ENCODE data around the gene VPS45.

VPS45 gene, protein sequence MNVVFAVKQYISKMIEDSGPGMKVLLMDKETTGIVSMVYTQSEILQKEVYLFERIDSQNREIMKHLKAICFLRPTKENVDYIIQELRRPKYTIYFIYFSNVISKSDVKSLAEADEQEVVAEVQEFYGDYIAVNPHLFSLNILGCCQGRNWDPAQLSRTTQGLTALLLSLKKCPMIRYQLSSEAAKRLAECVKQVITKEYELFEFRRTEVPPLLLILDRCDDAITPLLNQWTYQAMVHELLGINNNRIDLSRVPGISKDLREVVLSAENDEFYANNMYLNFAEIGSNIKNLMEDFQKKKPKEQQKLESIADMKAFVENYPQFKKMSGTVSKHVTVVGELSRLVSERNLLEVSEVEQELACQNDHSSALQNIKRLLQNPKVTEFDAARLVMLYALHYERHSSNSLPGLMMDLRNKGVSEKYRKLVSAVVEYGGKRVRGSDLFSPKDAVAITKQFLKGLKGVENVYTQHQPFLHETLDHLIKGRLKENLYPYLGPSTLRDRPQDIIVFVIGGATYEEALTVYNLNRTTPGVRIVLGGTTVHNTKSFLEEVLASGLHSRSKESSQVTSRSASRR

GRCh38 chr1:150067184-150068108, at the start of gene VPS45:
TSS of gene VPS45 (plus strand) at chr1:150067776. CDS start at chr1:150067858, 82 bp downstream.
- no peaks in the 10 kb centered on the region for H3K36me3 ChIP-seq (replicated peaks)
- peak within 1 kb of the TSS; percentile 90 for H3K27ac ChIP-seq
- TF ChIP-seq, protein P1, sequence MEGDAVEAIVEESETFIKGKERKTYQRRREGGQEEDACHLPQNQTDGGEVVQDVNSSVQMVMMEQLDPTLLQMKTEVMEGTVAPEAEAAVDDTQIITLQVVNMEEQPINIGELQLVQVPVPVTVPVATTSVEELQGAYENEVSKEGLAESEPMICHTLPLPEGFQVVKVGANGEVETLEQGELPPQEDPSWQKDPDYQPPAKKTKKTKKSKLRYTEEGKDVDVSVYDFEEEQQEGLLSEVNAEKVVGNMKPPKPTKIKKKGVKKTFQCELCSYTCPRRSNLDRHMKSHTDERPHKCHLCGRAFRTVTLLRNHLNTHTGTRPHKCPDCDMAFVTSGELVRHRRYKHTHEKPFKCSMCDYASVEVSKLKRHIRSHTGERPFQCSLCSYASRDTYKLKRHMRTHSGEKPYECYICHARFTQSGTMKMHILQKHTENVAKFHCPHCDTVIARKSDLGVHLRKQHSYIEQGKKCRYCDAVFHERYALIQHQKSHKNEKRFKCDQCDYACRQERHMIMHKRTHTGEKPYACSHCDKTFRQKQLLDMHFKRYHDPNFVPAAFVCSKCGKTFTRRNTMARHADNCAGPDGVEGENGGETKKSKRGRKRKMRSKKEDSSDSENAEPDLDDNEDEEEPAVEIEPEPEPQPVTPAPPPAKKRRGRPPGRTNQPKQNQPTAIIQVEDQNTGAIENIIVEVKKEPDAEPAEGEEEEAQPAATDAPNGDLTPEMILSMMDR (IDR thresholded peaks at IDR 0.05; ENCODE audit: low read depth, low read length, missing control alignments) = no peak
- in situ Hi-C loops (cut with HindIII; ENCODE audit: low pct_ligation_motif_present, low sequenced_read_pairs) = no loop called here
- peak within 1 kb of the TSS; percentile 93 for H3K4me3 ChIP-seq (ENCODE audit: low read depth, low read length)
- peak; percentile 87 for DNase-seq
- H3K27me3 ChIP-seq (replicated peaks) = no peaks in the 10 kb centered on the region

DNA sequence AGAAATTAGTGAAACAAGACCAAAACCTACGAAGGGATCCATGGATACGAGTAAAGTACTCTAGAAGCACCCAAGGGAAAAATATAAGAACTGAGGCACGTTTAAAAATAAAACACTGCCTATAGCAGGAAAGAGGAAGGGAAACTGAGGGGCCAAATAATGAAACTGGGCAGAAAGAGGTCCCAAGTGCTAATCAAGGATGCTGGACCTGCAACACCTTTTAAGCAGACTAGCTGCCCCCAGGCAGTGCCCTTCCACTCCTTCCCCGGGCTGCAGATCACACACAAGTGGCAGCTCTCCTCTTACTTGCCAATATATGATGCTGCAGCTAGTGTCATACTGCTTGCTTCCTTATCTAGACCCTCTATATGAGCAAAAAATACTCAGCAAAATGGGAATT, 49.4 kb upstream of the VPS45 start:
- no peak for DNase-seq
- TF ChIP-seq, protein P1 (IDR thresholded peaks at IDR 0.05; ENCODE audit: low read depth, low read length, missing control alignments) = no peak
- H3K36me3 ChIP-seq (replicated peaks) = no peaks in the 10 kb centered on the region
- no peak overlapping the region for H3K27ac ChIP-seq
- H3K4me3 ChIP-seq (ENCODE audit: low read depth, low read length) = no peak overlapping the region
- in situ Hi-C loops (cut with HindIII; ENCODE audit: low pct_ligation_motif_present, low sequenced_read_pairs) = no loop called here
- no peaks in the 10 kb centered on the region for H3K27me3 ChIP-seq (replicated peaks)

GRCh38 chr1:150020711-150021110, 46.9 kb upstream of the VPS45 start:
- Histone ChIP-seq H3K4me3 (ENCODE audit: low read depth, low read length) (no peak overlapping the region), H3K27me3 (replicated peaks) (no peaks in the 10 kb centered on the region), H3K36me3 (replicated peaks) (no peaks in the 10 kb centered on the region), H3K27ac (no peak overlapping the region)
- in situ Hi-C loops (cut with HindIII; ENCODE audit: low pct_ligation_motif_present, low sequenced_read_pairs) = no loop called here
- TF ChIP-seq, protein P1 (IDR thresholded peaks at IDR 0.05; ENCODE audit: low read depth, low read length, missing control alignments) = no peak
- DNase-seq = no peak

GRCh38 chr1:150021191-150021694, 46.3 kb upstream of the VPS45 start:
- TF ChIP-seq, protein P1 (IDR thresholded peaks at IDR 0.05; ENCODE audit: low read depth, low read length, missing control alignments) = no peak
- Histone ChIP-seq H3K4me3 (ENCODE audit: low read depth, low read length) (no peak overlapping the region), H3K36me3 (replicated peaks) (no peaks in the 10 kb centered on the region), H3K27ac (no peak overlapping the region), H3K27me3 (replicated peaks) (no peaks in the 10 kb centered on the region)
- DNase-seq = no peak
- in situ Hi-C loops (cut with HindIII; ENCODE audit: low pct_ligation_motif_present, low sequenced_read_pairs) = no loop called here

GRCh38 chr1:150022357-150022756, 45.2 kb upstream of the VPS45 start:
- no peak overlapping the region for H3K27ac ChIP-seq
- in situ Hi-C loops (cut with HindIII; ENCODE audit: low pct_ligation_motif_present, low sequenced_read_pairs) = no loop called here
- TF ChIP-seq, protein P1 (IDR thresholded peaks at IDR 0.05; ENCODE audit: low read depth, low read length, missing control alignments) = no peak
- no peak for DNase-seq
- no peak overlapping the region for H3K4me3 ChIP-seq (ENCODE audit: low read depth, low read length)
- no peaks in the 10 kb centered on the region for H3K27me3 ChIP-seq (replicated peaks)
- H3K36me3 ChIP-seq (replicated peaks) = no peaks in the 10 kb centered on the region

Data from brain microvascular endothelial cell (primary cell).